ENCODE data around the gene B3GNT2. TPM values are rescaled to one million over a fixed set of nuclear protein-coding genes. Genes with fewer than 3 reads are reported as not detected.

Gene B3GNT2
- total RNA-seq, 1 donor from 2014 or later, result 7.7 TPM

GRCh38 chr2:62199392-62200125 lies 3.6 kb downstream of the B3GNT2 start:
- no peak overlapping the region for H3K27ac Mint-ChIP-seq (ENCODE audit: unreplicated experiment)
- DNase-seq (ENCODE audit: low read depth, low spot score), result no peak
- H3K36me3 Mint-ChIP-seq (ENCODE audit: low read depth), result no peaks in the 10 kb centered on the region
- H3K4me1 Mint-ChIP-seq, result peaks cover 28% of the 10 kb centered on the region
- no peaks in the 10 kb centered on the region for H3K9me3 Mint-ChIP-seq
- peaks cover 10% of the 10 kb centered on the region for H3K27me3 Mint-ChIP-seq (ENCODE audit: low read depth)
- TF ChIP-seq, protein P1, sequence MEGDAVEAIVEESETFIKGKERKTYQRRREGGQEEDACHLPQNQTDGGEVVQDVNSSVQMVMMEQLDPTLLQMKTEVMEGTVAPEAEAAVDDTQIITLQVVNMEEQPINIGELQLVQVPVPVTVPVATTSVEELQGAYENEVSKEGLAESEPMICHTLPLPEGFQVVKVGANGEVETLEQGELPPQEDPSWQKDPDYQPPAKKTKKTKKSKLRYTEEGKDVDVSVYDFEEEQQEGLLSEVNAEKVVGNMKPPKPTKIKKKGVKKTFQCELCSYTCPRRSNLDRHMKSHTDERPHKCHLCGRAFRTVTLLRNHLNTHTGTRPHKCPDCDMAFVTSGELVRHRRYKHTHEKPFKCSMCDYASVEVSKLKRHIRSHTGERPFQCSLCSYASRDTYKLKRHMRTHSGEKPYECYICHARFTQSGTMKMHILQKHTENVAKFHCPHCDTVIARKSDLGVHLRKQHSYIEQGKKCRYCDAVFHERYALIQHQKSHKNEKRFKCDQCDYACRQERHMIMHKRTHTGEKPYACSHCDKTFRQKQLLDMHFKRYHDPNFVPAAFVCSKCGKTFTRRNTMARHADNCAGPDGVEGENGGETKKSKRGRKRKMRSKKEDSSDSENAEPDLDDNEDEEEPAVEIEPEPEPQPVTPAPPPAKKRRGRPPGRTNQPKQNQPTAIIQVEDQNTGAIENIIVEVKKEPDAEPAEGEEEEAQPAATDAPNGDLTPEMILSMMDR (conservative IDR thresholded peaks at IDR 0.05), result no peak
- H3K4me3 Mint-ChIP-seq, result peak overlapping the region; percentile 84

- DNase-seq (ENCODE audit: low read depth, low spot score), result no peak
- TF ChIP-seq, protein P1 (conservative IDR thresholded peaks at IDR 0.05), result no peak
- H3K27me3 Mint-ChIP-seq (ENCODE audit: low read depth), result peaks cover 10% of the 10 kb centered on the region
- H3K9me3 Mint-ChIP-seq, result no peaks in the 10 kb centered on the region
- H3K4me1 Mint-ChIP-seq, result peaks cover 28% of the 10 kb centered on the region
- H3K4me3 Mint-ChIP-seq, result peak overlapping the region; percentile 43
- H3K36me3 Mint-ChIP-seq (ENCODE audit: low read depth), result no peaks in the 10 kb centered on the region
- H3K27ac Mint-ChIP-seq (ENCODE audit: unreplicated experiment), result no peak overlapping the region
Measured at GRCh38 chr2:62200291-62200841, 4.5 kb downstream of the B3GNT2 start.

GRCh38 chr2:62200868-62201267 lies 5.0 kb downstream of the B3GNT2 start:
- DNase-seq (ENCODE audit: low read depth, low spot score), result no peak
- Mint-ChIP-seq H3K27me3 (ENCODE audit: low read depth) (peaks cover 10% of the 10 kb centered on the region), H3K4me1 (peaks cover 28% of the 10 kb centered on the region), H3K9me3 (no peaks in the 10 kb centered on the region), H3K36me3 (ENCODE audit: low read depth) (no peaks in the 10 kb centered on the region), H3K4me3 (no peak overlapping the region), H3K27ac (ENCODE audit: unreplicated experiment) (no peak overlapping the region)
- TF ChIP-seq, protein P1 (conservative IDR thresholded peaks at IDR 0.05), result no peak

DNA sequence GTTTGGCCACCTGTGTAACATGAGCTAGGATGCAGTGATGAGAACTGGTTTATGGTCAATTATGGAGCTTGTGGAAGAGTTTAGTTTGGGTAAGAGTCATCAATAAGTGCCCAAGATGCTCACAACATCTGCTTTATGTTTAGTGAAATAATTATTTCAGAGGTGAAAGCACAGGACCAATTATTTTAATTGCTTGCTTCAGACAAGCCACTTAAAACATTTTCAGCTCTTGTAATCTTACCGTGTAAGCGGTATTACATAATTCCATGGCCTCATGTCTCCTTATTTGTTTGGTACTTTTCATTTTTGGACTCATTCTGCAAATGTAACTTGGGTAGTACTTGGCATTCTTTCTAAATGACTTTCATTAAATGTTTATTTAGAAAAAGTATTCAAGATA lies 5.4 kb downstream of the B3GNT2 start:
- H3K4me3 Mint-ChIP-seq, result peak overlapping the region; percentile 12
- peaks cover 28% of the 10 kb centered on the region for H3K4me1 Mint-ChIP-seq
- no peak for DNase-seq (ENCODE audit: low read depth, low spot score)
- H3K27ac Mint-ChIP-seq (ENCODE audit: unreplicated experiment), result no peak overlapping the region
- H3K9me3 Mint-ChIP-seq, result no peaks in the 10 kb centered on the region
- no peaks in the 10 kb centered on the region for H3K36me3 Mint-ChIP-seq (ENCODE audit: low read depth)
- TF ChIP-seq, protein P1 (conservative IDR thresholded peaks at IDR 0.05), result no peak
- peaks cover 10% of the 10 kb centered on the region for H3K27me3 Mint-ChIP-seq (ENCODE audit: low read depth)

DNA sequence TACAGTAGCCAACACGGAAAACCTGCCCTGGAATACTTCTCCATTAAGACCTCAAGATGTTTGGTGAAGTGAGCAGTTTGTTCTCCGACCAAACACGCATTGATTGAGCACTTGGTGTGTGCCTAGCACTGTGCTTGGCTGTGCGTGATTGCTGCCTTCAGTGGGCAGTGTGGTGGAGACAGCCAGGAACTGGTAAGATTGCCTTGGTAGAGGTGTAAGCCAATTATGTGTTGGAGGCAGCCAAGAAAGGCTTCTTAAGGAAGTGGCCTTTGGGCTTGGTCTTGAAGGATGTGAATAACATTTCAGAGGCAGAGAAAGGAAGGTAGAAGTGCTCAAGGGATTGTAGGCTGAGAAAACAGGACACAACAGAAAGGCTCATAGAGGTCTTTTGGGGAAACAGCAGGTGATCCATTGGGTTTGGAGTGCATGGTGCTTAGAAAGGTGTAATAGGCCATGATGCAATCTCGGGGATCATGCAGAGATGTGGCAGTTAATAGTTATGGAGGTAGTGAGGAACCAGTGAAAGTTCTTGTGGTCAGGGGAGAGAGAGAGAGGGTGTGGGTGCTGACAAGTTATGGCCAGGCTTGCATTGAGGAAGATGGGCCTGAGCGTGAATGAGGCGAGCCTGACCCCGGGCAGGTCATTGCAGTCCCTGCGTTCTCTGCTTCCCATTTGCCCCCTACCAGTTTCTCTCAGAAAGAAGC lies 6.3 kb downstream of the B3GNT2 start:
- Mint-ChIP-seq H3K9me3 (no peaks in the 10 kb centered on the region), H3K4me1 (peaks cover 28% of the 10 kb centered on the region), H3K27ac (ENCODE audit: unreplicated experiment) (no peak overlapping the region), H3K4me3 (no peak overlapping the region), H3K27me3 (ENCODE audit: low read depth) (peaks cover 10% of the 10 kb centered on the region), H3K36me3 (ENCODE audit: low read depth) (no peaks in the 10 kb centered on the region)
- no peak for DNase-seq (ENCODE audit: low read depth, low spot score)
- TF ChIP-seq, protein P1 (conservative IDR thresholded peaks at IDR 0.05), result no peak

Measured in neural crest cell (in vitro differentiated cells).